IMR-90 (cell line): Measurements from ENCODE around the gene WFDC13.

Experiments used
- BHLHE40 ChIP-seq: fragments of 150-350 bp; IDR thresholded peaks from 2 replicates; pipeline ENCODE4 v1.6.1; 2016; ENCODE audit warnings: mild to moderate bottlenecking, low read depth, low read length
- CHD1 ChIP-seq: IDR thresholded peaks from 2 replicates; pipeline ENCODE4 v1.6.1; 2012; ENCODE audit warnings: low read depth, low read length, improper control_type of control experiment
- CTCF ChIP-seq: conservative IDR thresholded peaks from 2 replicates; pipeline ENCODE4 v1.5.1; 2012; ENCODE audit warnings: mild to moderate bottlenecking, low read depth, low read length, improper control_type of control experiment
- MAZ ChIP-seq: IDR thresholded peaks from 2 replicates; pipeline ENCODE4 v1.6.1; 2012; ENCODE audit warnings: low read depth, mild to moderate bottlenecking, low read length, improper control_type of control experiment, moderate library complexity, borderline replicate concordance
- POLR2A ChIP-seq: IDR thresholded peaks from 2 replicates; pipeline ENCODE4 v1.6.1; 2012; ENCODE audit warnings: mild to moderate bottlenecking, low read depth, low read length
- TF ChIP-seq, protein P1 (sequence below): fragments of 150-350 bp; IDR thresholded peaks from 2 replicates; pipeline ENCODE4 v1.6.1; 2017; ENCODE audit warnings: mild to moderate bottlenecking, antibody characterized with exemption, low read length, low read depth

- TF ChIP-seq CHD1 (no peak), CTCF (no peak), BHLHE40 (no peak), POLR2A (no peak), MAZ (no peak)
- TF ChIP-seq, protein P1, sequence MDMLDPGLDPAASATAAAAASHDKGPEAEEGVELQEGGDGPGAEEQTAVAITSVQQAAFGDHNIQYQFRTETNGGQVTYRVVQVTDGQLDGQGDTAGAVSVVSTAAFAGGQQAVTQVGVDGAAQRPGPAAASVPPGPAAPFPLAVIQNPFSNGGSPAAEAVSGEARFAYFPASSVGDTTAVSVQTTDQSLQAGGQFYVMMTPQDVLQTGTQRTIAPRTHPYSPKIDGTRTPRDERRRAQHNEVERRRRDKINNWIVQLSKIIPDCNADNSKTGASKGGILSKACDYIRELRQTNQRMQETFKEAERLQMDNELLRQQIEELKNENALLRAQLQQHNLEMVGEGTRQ = no peak
Measured at GRCh38 chr20:45701873-45702272, at the start of gene WFDC13.
